ENCODE results near the gene MYLK. TPM values are rescaled to one million over a fixed set of nuclear protein-coding genes. Genes with fewer than 3 reads are reported as not detected.

MYLK gene
- total RNA-seq, 1 donor from 2014 or later: 57.8 TPM

DNA sequence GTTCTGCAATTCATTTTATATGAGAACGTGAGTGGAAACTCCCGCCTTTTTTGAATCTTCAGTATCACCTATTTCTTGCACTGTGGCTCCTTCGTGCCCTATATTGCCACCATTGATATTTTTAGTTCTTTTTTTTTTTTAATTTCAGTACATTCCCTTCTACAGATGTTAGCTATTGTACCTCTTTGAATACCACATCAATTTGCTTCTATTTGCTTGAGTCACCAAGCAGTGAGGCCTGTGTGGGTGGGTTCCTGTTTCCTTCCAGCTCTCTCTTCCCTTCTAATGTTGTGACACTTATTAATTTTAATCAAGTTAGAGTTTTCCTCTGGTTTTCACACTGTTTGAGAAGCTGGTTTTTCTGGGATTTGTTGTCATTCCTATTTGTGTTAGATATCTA is 308.0 kb downstream of the MYLK start:
- DNase-seq (ENCODE audit: extremely low read depth, low read depth, low spot score): no peak

DNA sequence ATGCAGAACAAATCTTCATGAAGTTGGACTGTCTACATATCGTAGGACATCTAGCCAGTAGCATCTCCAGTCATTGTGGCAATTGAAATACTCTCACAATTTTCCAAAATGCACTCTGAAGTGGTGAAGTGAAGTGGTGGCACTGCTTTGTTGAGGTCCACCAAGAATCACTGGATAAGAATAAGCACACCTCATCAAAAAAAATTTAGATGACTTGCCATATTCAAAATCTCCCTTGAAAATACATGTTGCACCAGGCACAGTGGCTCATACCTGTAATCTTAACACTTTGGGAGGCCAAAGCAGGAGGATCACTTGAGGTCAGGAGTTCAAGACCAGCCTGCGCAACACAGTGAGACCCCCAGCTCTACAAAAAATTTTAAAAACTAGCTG is 312.2 kb downstream of the MYLK start:
- DNase-seq (ENCODE audit: extremely low read depth, low read depth, low spot score): no peak

DNA sequence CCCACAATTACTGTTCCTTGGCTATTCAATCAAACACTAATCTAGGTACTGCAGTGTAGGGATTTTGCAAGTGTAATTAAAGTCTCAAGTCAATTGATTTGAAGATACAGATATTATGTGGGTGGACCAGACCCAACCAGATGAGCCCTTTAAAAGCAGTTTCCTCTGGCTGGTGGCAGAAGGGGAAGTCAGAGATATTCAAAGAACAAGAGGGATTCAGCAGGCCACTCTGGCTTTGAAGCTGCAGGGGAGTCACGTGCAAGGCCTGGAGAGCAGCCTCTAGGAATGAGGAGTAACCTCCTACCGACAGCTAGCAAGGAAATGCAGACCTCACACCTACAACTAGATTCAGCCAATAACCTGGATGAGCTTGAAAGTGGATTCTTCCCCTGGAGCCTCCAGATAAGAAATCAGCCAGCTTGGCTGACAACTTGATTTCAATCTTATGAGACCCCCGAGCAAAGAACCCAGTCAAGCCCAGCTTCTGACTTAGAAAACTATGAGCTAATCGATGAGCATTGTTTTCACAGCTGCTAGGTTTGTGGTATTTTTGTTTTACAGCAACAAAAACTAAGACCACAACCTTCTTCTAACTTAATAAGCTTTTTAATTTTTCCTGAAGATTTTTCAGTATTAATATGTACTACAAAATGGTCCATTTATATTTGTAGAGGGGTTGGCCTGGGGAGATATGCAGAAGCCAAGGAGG is 312.7 kb downstream of the MYLK start:
- DNase-seq (ENCODE audit: extremely low read depth, low read depth, low spot score): no peak

DNA sequence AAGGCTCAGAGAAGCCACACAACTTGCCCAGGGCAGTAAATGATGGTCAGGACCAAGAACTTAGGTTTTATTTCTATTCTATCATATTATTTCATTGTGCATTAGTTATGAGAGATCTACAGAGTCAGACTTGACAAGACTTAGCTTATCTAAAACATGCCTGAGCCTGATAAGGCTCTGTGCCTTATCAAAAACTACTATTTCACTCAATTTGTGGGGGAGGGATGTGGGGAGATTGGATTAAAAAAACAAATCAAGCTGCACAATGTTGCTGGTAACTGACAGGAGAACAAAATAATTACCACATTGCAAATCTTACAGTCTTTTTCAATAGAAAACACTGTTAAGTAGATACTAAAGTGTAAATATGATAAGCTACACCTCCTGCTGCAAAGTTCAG is 315.3 kb downstream of the MYLK start:
- no peak for DNase-seq (ENCODE audit: extremely low read depth, low read depth, low spot score)

DNA sequence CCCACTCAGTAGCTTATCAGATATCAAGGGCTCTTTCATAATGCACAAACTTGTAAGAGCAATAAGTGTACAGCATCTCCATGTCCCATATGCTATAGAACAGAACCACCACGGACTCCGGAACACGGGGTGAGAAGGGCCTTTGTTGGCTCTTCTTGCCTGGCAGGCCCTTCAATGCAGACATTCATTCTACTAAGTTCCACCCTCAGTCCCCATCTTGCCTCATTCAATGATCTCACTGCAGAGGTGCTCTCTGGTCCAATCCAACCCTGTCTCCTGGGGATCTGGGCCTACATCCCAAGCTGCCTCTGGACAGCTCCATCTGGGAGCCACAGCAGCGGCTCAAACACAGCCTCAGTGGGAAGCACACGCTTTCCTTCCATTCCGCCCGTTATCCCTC is 316.1 kb downstream of the MYLK start:
- DNase-seq (ENCODE audit: extremely low read depth, low read depth, low spot score): no peak

DNA sequence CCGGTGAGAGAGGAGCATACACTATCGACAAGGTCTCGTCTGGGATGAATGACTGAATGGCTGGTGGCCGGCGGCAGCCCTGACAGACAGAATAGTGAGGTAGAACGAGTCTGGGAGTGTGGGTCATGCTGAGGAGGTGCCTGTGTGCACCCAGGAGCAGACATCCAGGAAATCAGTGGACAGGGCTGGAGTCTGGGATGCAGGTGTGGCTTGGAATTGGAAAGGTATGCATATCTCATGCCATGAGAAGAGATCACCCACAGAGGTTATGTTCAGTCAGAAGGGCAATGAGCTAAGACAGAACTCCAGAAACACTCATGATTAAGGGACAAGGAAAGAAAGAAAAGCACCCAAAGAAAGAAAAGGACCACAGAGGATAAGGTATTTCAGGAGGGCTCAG is 320.1 kb downstream of the MYLK start:
- no peak for DNase-seq (ENCODE audit: extremely low read depth, low read depth, low spot score)

DNA sequence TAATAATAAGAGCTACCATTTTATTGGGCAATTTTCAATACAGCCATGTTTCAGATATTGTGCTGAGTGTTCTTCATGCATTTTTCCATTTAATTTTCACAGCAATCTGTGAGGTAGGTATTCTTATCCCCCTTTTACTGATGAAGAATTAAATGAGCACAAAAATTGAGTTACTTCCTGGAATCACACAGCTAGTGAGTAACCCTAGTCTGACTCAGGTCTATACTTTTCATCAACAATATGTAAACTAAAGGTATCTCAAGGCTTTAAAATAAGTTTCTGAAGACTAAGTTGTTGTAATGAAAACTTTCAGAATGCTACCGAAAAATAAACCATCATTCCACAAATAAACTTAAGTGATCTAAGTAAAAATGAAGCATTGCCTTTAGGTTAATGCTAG is 321.6 kb downstream of the MYLK start:
- DNase-seq (ENCODE audit: extremely low read depth, low read depth, low spot score): no peak

DNA sequence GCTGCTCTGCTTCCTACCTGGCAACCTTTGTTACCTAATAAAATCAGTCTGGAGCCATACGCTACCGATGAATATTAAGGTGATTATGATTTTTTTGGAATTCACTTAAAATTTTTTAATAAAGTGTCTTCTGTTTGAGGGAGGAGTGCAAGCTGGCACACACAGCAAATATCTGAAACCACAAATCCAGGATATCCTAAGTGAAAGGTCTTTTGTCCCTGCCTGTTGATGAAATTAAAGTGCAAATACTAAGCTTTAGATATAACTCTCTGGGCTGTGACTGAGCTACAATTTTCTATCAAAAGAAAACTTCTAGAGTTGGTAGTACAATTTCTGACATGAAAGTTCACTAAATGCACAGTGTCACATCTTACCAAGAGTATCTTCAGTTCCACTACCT is 322.9 kb downstream of the MYLK start:
- DNase-seq (ENCODE audit: extremely low read depth, low read depth, low spot score): no peak

Other genes starting within 250 kb of the MYLK start
- 24.0 and 26.3 TPM in 2 replicates for gene CCDC14, start 76.9 kb upstream of the MYLK start, total RNA-seq
- not detected in 2 replicates for gene ROPN1, start 107.8 kb upstream of the MYLK start, total RNA-seq
- 54.1 and 65.2 TPM in 2 replicates for gene KALRN, start 149.0 kb upstream of the MYLK start, total RNA-seq